ENCODE results near the gene WDR7.

Gene WDR7

GRCh38 chr18:57058734-57059133 lies 407.6 kb downstream of the WDR7 start:
- no peak for DNase-seq (ENCODE audit: low read depth)
- TF ChIP-seq, protein P1, sequence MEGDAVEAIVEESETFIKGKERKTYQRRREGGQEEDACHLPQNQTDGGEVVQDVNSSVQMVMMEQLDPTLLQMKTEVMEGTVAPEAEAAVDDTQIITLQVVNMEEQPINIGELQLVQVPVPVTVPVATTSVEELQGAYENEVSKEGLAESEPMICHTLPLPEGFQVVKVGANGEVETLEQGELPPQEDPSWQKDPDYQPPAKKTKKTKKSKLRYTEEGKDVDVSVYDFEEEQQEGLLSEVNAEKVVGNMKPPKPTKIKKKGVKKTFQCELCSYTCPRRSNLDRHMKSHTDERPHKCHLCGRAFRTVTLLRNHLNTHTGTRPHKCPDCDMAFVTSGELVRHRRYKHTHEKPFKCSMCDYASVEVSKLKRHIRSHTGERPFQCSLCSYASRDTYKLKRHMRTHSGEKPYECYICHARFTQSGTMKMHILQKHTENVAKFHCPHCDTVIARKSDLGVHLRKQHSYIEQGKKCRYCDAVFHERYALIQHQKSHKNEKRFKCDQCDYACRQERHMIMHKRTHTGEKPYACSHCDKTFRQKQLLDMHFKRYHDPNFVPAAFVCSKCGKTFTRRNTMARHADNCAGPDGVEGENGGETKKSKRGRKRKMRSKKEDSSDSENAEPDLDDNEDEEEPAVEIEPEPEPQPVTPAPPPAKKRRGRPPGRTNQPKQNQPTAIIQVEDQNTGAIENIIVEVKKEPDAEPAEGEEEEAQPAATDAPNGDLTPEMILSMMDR (conservative IDR thresholded peaks at IDR 0.05; ENCODE audit: low read depth, low read length) = no peak
- H3K4me3 ChIP-seq (ENCODE audit: low read depth, low read length) = no peak overlapping the region

- TF ChIP-seq, protein P1 (conservative IDR thresholded peaks at IDR 0.05; ENCODE audit: low read depth, low read length) = no peak
- H3K4me3 ChIP-seq (ENCODE audit: low read depth, low read length) = no peak overlapping the region
- DNase-seq (ENCODE audit: low read depth) = no peak
Measured at GRCh38 chr18:57059366-57059765, 408.2 kb downstream of the WDR7 start.

DNA sequence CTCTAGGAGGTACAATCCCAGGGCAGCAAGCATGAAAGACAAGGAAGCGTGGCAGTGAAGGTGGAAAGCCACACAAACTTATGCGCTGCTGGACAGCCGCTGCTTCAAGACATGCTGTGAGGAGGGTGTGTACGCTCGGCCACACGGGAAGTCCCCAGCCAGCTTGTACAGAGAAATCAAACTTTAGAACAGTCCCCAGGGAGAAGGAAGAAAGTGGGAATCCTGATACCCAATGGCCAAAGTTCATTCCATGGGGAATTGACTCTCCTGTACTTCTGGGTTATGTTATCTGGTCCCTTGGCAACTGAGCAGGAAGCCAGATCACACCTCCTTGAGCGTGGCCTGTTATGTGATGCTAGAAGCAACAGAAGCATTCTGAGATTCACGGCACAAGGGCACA lies 409.7 kb downstream of the WDR7 start:
- TF ChIP-seq, protein P1 (conservative IDR thresholded peaks at IDR 0.05; ENCODE audit: low read depth, low read length) = no peak
- no peak for DNase-seq (ENCODE audit: low read depth)
- H3K4me3 ChIP-seq (ENCODE audit: low read depth, low read length) = no peak overlapping the region

- TF ChIP-seq, protein P1 (conservative IDR thresholded peaks at IDR 0.05; ENCODE audit: low read depth, low read length) = no peak
- H3K4me3 ChIP-seq (ENCODE audit: low read depth, low read length) = no peak overlapping the region
- no peak for DNase-seq (ENCODE audit: low read depth)
Measured at GRCh38 chr18:57062178-57062577, 411.0 kb downstream of the WDR7 start.

- H3K4me3 ChIP-seq (ENCODE audit: low read depth, low read length) = no peak overlapping the region
- no peak for DNase-seq (ENCODE audit: low read depth)
- TF ChIP-seq, protein P1 (conservative IDR thresholded peaks at IDR 0.05; ENCODE audit: low read depth, low read length) = no peak
Measured at GRCh38 chr18:57062844-57063243, 411.7 kb downstream of the WDR7 start.

DNA sequence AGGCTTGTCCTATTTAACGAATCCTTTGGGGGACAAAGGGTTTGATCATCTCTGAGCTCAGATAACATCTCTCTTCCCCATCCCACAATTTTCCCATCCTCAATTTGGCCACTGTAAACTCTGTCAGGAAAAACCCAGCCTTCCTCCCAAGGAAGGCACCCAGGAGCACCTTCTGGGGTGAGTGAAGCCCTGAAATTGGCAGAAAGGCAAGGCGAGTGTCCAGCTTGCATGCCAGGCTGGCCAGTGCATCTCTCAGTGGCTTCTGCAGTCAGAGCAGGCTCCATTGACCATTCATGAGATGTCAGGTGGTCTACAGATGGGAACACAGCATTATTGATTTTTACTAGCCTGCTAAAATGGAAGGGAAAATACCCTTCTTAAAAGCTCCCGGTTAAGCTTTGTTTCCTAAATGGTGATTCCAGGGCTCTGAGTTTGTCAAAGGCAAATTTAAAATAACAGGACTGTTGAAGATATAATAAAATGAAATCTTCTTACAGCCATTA lies 412.5 kb downstream of the WDR7 start:
- no peak for DNase-seq (ENCODE audit: low read depth)
- TF ChIP-seq, protein P1 (conservative IDR thresholded peaks at IDR 0.05; ENCODE audit: low read depth, low read length) = no peak
- H3K4me3 ChIP-seq (ENCODE audit: low read depth, low read length) = no peak overlapping the region

DNA sequence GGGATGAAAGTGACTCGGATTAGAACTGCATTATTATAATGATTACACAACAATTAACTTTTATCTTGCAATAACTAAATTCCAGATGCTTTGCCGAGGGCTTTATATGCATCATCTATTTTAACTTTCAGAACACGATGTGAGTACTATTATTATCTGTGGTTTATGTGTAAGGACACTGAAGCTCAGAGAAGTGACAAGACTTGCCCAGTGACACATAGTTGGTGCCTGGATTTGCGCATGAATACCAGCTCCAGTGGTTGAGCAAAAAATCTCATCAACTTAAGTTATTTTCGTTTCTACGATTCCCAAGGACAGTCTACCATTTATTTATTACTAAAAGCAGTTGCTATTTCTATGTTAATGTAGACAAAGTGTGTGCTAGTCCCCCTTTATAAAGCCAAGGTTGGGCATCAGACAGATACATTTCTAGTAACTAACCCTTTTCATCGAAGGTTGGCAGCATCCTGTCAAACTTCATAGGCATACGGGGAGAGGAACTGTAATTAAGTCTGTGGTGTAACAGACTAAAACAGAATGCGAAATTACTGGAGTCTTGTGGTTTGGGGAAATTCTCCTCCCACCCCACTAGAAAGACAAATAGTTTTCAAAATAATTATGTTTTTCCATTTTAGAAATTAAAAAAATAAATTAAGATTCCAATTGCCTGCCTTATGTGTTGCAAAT lies 422.5 kb downstream of the WDR7 start:
- no peak for DNase-seq (ENCODE audit: low read depth)
- no peak overlapping the region for H3K4me3 ChIP-seq (ENCODE audit: low read depth, low read length)
- TF ChIP-seq, protein P1 (conservative IDR thresholded peaks at IDR 0.05; ENCODE audit: low read depth, low read length) = no peak

Measured in choroid plexus epithelial cell (primary cell).